ENCODE results near the gene SORCS3.

- no peak for TF ChIP-seq MAZ (IDR thresholded peaks at IDR 0.05; ENCODE audit: borderline replicate concordance, low read depth, low read length)
- TF ChIP-seq CEBPB (IDR thresholded peaks at IDR 0.05; ENCODE audit: low read depth, low read length) = no peak
- TF ChIP-seq CTCF (conservative IDR thresholded peaks at IDR 0.05; ENCODE audit: low read depth, low read length) = no peak
- TF ChIP-seq SMC3 (IDR thresholded peaks at IDR 0.05; ENCODE audit: low read depth, low read length) = no peak
- no peak for TF ChIP-seq MXI1 (IDR thresholded peaks at IDR 0.05; ENCODE audit: borderline replicate concordance, low read depth, low read length)
- TF ChIP-seq POLR2A (IDR thresholded peaks at IDR 0.05; ENCODE audit: low read depth, low read length) = no peak
- no peak for TF ChIP-seq ELK1 (IDR thresholded peaks at IDR 0.05; ENCODE audit: borderline replicate concordance, low read depth, low read length)
- no peak for TF ChIP-seq USF2 (IDR thresholded peaks at IDR 0.05; ENCODE audit: low read depth, low read length)
- no peak for TF ChIP-seq MAFK (IDR thresholded peaks at IDR 0.05; ENCODE audit: low read depth, low read length)
- no peak for TF ChIP-seq RCOR1 (IDR thresholded peaks at IDR 0.05; ENCODE audit: insufficient replicate concordance, low read length)
Observed at GRCh38 chr10:105252911-105253310, 611.8 kb downstream of the SORCS3 start.

Measured in IMR-90 (cell line).